HG03342 (cell line): ENCODE results near the gene NR2C2.

Experiments
- ATAC-seq: cut with Tn5 transposase; IDR thresholded peaks from one replicate; pipeline ENCODE4 v1.9.1; 2021; ENCODE audit warnings: mild to moderate bottlenecking, moderate library complexity; ENCODE audit not compliant: unreplicated experiment

NR2C2 gene

DNA sequence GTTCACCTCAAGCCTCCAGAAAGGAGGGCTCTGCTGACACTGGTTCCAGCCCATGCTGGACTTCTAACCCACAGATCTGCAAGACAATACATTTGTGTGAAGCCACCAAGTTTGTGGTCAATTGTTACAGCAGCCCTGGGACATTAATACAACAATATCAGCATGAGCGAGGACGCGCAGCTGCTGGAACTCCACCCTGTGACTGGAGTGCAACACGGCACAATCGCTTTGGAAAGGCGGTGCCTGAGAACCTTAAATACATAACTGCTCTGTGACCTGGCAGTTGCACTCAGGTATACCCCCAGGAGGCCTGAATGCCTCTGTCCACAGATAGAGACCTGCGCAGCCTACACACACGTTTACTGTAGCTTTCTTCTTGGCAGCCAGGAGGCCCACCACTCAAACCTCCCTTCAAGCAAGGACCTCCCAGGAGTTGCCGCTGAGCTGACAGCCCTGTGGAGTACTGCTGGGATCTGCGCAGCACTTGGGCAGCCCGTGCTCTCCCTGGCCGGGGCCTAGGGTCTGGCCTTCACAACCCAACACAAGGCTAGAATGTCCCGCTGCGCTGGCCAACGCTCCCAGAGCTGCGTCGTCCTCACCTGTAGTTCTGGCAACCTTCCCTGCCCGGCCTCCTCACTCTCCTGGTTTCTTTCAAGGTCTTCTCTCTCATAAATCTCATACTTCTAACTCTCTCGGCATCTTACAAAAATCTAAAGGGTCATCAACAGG is 109.5 kb downstream of the NR2C2 start:
- no peak for ATAC-seq

DNA sequence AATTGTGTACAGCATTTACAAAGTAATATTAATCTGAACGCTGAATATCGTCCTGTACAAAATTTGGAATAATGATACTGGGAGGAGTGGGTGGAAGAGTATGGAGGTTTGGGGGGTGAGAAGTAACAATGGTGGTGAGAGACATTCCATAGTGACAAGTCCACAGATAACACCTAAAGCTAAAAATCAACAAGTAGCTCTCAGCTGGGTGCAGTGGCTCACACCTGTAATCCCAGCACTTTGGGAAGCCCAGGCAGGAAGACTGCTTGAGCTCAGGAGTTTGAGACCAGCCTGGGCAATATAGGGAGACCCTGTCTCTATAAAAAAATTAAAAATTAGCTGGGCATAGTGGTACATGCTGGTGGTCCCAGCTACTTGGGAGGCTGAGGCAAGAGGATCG is 112.6 kb downstream of the NR2C2 start:
- ATAC-seq, result no peak

DNA sequence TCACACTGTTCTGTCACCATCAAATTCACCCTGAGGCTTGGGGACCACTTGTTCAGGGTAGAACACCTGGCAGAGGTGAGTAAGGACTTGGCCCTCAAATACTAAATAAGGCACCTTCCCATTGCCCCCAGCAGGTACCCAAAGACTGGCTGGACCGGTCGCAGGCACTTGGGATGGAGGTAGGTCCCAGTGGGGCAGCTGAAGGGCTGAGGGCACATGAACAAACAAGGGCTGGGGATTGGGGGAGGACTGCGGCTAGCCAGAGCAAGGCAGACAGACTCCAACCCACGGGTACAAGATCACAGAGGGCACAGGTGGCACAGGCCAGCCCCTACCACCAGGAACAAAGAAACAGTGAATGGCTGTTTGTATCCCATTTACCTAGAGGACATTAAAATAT is 115.9 kb downstream of the NR2C2 start:
- no peak for ATAC-seq

DNA sequence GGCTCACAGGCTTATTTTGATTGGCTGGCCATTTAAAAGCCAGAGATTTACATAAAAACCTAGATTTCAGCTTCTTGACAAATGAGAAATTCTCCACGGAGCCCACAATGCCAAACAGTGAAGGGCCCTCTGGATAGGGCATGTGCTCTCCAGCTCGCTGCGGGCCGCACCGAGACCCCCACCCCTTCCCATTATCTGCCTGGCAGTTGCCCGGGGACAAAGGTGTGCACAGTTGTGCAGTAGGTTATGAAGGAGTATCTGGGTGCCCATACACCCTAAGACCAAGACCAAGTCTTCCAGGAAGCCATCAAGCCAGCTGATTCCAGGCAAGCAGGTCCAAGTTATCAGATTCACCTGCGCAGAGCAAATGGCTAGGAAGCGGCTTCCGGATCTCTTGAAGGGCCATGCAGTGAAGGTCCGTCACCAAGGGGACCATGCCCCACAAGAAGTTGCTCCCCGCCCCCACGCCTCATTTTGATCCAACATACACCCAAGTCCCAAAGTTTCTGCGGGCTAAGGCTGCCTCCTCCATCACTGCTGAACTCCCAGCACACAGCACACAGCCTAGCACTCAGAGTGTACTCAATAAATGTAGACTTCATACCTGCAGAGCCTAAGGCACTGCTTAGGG is 116.4 kb downstream of the NR2C2 start:
- ATAC-seq, result no peak

DNA sequence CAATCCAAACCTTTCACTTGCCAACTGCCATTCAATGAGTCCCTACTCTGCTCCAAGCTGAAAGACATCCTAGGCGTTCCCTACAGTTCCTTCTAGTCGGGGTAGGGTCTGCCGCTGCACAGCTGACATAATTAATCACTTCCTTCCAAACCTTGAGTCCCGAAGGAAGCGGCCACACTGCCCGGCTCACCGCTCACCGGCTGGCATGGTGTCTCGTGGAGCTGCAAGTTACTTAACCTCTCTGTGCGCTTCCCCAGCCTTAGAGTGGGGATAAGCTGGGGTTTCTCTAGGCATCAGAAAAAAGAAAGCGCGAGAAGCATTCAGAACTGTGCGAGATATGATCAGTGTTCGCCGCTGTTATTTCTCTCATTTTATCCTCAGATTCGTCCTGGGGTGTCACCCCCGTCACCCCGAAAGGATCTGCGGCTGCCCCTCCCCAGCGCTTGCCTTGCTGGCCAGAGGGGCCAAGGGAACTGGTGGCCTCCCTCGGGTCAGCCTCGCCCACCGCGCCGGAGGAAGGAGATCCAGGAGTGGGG is 117.0 kb downstream of the NR2C2 start:
- ATAC-seq, result peak; percentile 16

DNA sequence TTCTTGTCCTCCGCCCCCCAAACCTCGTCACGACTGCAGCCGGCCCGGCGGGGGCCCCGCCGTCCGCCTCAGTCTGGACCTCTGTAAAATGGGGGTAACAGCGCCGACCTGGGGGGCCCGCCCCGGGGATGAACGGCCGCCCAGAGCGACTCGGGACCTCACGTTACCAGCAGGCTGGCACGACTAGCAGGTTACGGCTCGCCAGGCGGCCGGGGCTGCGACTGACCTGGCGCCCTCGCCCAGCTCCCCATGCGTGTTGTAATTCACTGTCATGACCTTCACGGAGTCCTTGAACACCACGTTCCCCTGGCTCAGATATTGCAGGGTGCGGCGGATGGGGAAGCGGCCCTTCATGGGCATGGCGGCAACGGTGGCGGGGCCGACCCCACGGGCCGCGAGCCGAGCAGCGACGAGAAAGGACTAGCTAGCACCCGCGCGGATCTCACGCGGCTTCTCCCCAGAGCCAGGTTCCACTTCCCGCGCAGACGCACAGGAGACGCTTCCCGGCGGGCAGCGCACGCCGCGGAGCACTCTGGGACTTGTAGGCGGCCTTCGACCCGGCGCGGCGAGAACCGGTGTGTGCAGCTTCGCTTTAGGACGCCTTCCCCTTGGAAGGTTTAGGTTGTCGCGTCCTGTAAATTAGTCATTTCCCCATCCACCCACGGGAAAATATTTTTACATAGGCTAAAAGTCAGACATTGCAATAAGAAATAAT is 117.6 kb downstream of the NR2C2 start, which contains the start of gene MRPS25:
TSS of gene MRPS25 (minus strand) at position 481 of the 715 bp plus-strand sequence. CDS start at position 360, 121 bp downstream.
- peak; percentile 97 for ATAC-seq

DNA sequence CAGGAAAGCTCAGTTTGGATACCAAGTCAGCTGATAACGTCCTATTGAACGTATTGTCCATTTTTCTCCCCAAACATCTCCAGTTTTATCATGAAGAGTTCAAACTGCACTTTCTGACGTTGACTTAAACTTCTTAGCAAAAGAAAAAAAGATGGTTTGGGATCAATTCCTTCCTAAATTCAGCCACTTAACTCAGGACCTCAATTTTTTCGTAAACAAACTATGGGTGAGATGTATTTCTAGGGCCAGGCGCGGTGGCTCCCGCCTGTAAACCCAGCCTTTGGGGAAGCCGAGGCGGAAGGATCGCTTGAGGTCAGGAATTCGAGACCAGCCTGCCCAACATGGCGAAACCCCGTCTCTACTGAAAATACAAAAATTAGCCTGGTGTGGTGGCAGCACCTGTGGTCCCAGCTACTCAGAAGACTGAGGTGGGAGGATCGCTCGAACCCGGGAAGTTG is 118.2 kb downstream of the NR2C2 start:
- ATAC-seq, result no peak

DNA sequence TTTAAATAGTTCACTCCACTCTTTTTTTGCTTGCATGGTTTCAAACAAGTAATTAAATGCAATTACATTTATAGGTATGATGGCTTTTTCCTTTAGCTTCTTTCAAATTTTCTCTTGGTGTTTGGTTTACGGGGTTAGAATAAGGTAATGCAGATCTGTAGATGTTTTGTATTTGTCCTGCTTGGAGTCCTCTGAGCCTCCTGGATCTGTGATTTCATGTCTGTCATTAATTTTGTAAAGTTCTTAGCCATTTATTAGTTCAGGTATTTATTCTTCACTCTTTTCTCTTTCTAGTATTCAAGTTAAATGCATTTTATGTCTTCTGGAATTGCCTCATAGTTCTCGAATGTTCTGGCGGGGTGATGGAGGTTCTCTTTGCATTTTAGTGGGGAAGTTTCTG is 119.1 kb downstream of the NR2C2 start:
- no peak for ATAC-seq

DNA sequence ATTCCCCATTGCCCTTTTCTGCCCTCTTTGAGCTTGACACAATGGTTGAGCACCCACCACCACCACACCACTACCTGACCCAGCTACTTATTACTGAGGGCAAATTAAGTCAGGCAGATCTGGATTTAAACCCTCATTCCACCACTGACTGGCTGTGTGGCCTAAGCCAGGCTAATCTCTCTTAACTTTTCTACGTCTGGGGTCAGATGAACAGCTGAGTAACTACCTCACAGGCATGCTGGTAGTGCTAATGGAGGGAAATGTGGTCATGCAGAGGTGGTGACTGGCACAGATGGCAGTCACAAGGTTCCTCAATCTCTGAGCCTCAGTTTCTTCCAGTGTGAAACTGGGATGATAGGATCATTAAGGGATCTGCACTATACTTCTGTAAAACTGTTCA is 122.1 kb downstream of the NR2C2 start:
- ATAC-seq, result no peak

DNA sequence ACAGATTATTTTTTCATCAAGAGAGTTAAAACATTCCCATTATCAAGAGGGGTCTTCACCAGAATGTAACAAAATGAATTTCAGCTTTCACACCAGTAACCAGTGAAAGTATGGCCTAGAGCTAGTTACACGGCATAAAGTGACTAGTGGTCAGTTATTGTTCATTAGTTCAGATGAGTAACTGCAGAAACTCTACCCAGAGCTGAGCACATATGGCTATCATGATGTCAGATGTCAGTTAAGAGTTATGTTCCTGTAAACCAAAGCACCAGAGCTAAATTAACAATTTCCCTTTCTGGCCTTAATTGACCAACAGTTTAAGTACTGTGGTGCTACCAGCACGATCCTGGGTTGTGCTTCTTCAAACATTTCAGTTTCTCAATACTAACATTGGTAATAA is 124.3 kb downstream of the NR2C2 start:
- ATAC-seq, result no peak

DNA sequence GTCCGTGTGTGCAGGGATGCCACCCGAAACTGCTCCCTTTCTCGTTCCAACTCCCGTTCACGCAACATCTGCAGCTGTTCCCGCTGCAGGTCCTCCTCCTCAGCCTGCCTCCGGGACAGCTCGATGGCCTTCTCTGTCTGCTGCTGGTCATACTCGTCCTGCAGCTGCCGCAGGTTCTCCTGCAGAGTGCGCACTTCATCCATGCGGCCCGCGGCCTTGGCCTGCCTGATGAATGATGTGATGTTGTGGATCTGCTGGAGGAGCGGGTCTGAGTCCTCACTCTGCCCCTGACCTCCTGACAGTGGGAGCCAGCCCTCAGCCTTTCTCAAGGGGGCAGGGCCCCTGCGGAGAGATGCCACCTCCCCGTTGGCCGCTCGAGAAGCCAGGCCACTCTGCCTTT is 127.1 kb downstream of the NR2C2 start:
- ATAC-seq, result no peak

DNA sequence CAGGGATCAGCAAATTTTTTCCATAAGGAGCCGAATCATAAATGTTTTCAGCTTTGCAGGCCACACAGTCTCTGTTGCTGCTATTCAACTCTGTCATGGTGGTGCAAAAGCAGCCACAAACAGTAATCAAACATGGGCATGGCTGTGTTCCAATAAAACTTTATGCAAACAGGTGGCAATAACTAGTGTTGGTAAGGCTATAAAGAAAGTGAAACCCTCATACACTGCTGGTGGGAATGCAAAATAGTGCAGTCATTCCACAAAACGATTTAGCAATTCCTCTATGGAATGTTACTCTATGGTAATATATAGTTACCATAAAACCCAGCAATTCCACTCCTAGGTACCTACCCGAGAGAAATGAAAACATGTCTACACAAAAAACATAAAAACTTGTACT is 131.7 kb downstream of the NR2C2 start:
- ATAC-seq, result no peak

DNA sequence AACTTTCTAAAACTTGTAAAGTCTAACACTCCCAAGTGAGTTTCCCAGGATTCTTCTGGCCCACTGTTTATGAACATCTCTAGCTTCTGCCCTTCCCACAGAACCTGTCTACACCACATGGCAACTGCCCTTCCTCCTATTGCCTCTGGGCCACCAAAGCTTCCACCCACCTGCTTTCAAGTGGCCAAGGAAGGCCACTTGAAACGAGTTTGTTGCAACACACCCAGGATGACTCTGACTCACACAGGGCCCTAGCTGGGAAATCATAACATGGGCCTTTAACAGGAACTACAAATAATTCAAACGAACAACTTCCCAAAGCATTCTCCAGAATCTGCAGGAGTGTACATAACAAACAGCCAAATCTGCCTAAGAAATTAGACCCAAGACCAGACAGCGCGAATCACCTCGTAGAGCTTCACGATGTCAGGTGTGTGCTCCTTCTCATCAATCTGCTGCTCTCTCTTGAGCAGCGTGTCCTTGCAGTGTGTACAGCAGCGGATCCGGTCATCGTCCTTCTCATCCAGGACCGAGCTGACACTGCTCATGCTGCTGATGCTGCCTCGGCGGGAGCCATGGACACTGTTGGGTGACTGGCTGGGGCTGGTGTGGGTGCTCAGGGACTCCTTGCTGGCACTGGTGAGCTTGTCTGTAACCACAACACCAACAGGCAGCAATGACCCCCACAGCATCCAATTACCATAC is 134.7 kb downstream of the NR2C2 start:
- ATAC-seq, result no peak

DNA sequence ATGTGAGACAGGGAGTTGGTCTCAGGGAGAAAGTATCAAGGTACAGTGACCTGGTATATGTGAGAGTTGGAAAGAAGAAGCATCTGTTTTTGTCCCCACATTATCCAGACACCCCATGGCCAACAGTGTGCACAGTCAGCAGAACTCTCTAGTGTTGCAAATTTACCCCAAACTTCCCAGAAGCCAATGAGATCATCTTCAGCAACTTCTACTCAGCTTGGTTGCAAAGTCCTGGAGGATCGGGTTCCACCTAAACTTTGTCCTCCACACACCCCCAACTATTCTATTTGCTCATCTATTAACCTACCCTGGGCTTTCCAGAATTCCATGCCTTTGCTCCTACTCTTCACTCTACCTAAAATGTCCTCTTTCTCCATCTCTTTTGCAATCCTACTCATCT is 135.9 kb downstream of the NR2C2 start:
- ATAC-seq, result no peak

DNA sequence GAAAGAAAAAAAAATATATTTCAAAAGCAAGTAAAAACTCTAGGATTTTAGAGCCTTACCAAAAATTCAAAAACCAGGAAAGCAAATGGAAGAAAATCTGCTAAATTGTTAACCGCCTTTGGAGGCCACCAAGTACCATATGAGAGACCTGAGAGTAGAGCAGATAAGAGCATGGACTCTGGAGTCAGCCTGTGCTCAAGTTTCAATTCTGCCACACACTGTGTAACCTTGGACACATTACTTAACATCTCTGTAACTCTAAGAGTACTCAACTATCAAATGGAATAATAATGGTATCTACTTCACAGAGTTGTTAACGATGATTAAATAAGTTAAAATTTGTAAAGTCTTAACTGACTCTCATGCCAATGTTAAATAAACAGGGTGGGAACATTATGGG is 138.9 kb downstream of the NR2C2 start:
- no peak for ATAC-seq

DNA sequence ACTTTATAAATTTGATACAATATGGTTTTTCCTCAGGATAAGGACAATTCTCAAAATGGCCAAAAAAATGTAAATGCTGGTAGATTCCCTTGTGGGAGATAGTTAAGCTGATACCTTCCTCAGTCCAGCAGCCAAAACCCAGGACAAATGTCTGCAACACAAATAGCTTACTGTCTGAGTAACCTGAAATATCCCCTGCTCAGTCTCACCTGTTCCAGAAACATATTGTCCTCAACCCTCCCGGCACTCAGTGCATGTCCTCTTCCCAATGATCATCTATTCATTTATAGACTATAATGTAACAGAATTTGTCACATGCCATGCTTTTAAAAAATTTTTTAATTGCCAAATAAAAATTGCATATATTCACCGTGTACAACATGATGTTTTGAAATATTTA is 139.3 kb downstream of the NR2C2 start:
- no peak for ATAC-seq

DNA sequence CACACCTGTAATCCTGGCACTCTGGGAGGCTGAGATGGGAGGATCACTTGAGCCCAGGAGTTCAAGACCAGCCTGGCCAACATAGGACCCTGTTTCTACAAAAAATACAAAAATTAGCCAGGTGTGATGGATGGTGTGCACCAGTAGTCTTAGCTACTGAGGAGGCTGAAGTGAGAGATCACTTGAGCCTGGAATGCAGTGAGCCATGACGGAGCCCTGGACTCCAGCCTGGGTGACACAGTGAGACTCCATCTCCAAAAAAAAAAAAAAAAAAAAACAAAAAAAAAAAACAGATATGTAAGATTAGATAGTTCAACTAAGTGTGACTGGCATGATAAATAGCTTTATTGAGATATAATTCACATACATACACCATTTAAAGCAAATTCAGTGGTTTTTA is 141.8 kb downstream of the NR2C2 start:
- no peak for ATAC-seq

DNA sequence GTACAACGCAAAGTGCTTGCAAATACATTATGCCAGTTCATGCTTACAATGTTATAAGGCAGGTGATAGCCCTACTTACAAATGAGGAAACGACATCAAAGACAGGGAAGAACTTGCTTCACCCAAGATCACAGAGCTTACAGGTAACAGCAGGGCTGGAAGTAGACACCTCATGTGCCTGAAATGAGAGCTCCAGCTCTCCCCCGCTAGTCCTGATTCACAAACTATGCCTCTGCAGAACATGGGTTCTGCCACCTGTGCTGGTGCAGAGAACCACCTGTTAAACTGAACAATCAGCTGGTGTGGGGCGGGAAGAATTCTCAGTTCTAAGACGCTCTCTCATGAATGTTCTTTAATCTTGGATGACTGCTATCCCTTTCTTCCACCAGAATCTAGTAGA is 144.2 kb downstream of the NR2C2 start:
- ATAC-seq, result no peak

DNA sequence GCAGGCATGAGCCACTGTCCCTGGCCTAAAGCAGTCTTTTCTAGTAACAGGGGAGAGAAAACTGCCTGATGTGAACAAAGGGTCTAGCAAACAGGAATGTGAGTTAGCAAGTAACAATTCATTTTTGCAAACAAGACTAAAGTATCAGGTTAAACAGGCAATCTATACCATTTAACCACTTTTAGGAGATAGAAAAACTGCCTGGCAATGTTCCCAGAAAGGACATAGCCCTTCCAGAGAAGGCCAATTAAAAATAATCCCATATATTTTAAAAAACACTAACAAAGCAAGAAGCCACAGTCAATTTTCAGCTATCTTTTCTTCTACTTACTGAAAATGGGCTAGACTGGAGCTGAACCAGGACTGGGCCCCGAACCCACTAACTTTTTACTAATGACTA is 145.3 kb downstream of the NR2C2 start:
- no peak for ATAC-seq

DNA sequence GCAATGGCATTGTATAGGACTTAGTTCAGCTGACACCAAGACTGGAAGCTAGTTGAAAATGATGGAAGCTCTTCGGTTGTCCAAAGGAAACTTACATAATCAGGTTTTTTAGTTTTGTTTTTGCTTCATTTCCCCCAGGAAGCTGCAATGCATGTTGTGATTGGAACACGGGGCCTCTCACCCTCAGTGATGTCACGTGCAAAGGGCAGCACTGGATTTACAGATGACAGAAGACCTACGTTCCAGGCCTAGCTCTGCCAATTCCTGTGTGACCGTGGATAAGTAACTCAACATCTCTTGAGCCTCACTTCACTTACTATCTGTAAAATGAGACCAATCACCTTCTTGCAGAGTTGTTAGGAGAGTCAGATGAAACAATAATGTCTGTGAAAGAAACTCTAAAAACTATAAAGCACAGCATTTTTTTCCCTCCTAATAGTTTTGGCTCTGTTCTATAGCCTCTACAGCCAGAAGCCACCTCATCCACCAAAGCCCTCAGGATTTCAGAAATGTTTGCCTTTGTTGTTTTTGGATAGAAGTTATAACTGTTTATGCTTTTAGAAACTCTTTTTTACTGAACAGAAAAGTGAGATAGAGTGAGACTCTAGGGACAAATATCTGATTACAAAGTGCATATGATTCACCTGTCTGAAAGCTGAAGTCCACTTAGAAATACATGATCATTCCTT is 146.9 kb downstream of the NR2C2 start:
- ATAC-seq, result no peak

DNA sequence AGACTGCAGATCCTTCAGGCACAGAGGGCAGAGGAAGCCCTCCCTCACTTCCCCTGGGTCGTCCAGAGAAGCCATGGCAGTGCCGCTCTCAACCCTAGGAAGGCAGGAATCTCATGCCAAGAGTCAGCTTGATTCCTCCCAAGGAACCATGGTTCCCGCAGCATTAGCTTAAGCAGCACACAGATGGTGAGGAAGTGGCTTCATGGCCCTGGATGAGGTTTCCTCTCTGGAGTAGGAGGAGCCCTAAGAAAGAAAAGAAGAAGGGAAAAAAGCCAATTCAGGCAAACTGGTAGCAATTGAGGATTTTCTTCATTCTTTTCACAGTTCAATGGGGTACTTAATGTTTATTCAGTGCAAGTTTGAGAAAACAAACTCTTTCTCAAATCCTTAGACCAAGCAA is 148.7 kb downstream of the NR2C2 start:
- no peak for ATAC-seq
